ENCODE results near the gene NOS1AP. TPM values are rescaled to one million over a fixed set of nuclear protein-coding genes. Genes with fewer than 3 reads are reported as not detected.

Gene NOS1AP
- total RNA-seq, 1 experiment from 2014 or later: 2.4 TPM

DNA sequence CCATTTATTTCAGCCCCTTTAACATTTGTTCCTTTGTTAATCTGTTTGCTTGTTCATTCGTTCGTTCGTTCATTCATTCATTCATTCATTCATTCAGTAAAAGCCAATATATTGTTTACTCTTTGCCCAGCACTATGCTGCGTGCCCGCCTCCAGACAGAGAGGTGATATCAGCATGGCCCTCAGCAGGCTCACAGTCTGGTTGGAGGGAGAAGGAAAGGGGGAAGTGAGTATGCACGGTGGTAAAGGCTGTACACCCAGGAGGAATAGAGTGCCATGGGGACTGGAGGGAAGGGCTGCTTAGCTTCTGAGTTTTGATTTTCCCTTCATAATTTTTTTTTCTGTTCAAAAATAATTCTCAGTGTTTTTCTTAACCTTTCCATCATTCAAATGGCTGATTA lies 144.7 kb downstream of the NOS1AP start:
- no peak for DNase-seq (ENCODE audit: unreplicated experiment)
- Mint-ChIP-seq H3K36me3 (ENCODE audit: insufficient read depth, unreplicated experiment) (no peaks in the 10 kb centered on the region), H3K4me3 (ENCODE audit: unreplicated experiment) (no peak overlapping the region), H3K27me3 (ENCODE audit: insufficient read depth, unreplicated experiment) (no peaks in the 10 kb centered on the region), H3K4me1 (ENCODE audit: insufficient read depth, unreplicated experiment) (peaks cover 24% of the 10 kb centered on the region), H3K27ac (ENCODE audit: low read depth, unreplicated experiment) (no peak overlapping the region), H3K9me3 (ENCODE audit: unreplicated experiment) (no peaks in the 10 kb centered on the region)
- ChIA-PET CTCF (interaction anchor here (0.6 to 2.1 kb wide), 9 partner anchors 12 to 279 kb away, joined by 3 to 15 read pairs (median 3); no protein-coding TSS in a partner anchor), POLR2A (interaction anchor here (0.6 to 1.6 kb wide), 6 partner anchors 9 to 421 kb away, joined by 3 to 7 read pairs (median 4); partner anchors contain the start of gene NOS1AP)
- no TSS peak for BruUV-seq (replicated peaks)
- intact Hi-C loops (cut with micrococcal nuclease): no loop called here
- TF ChIP-seq, protein P1, sequence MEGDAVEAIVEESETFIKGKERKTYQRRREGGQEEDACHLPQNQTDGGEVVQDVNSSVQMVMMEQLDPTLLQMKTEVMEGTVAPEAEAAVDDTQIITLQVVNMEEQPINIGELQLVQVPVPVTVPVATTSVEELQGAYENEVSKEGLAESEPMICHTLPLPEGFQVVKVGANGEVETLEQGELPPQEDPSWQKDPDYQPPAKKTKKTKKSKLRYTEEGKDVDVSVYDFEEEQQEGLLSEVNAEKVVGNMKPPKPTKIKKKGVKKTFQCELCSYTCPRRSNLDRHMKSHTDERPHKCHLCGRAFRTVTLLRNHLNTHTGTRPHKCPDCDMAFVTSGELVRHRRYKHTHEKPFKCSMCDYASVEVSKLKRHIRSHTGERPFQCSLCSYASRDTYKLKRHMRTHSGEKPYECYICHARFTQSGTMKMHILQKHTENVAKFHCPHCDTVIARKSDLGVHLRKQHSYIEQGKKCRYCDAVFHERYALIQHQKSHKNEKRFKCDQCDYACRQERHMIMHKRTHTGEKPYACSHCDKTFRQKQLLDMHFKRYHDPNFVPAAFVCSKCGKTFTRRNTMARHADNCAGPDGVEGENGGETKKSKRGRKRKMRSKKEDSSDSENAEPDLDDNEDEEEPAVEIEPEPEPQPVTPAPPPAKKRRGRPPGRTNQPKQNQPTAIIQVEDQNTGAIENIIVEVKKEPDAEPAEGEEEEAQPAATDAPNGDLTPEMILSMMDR (IDR thresholded peaks at IDR 0.05; ENCODE audit: unreplicated experiment): no peak

DNA sequence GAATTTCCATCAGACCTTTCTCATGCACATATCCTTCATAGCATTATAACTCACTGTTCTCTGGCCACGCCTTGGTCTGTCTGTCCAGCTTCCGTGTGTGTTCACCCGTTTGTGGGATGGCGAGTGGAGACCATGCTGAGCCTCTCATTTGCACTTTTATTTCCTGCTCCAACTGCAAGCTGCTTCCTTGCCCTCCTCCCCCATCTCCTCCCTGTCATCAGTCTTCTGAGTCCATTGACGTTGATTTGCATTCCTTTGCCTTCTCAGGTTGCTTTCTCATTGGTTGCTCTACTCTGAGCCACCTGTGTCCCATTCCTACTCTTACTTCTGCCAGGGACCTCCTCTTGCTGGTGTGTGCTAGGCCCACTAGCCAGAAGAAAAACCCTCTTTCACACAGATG lies 146.4 kb downstream of the NOS1AP start:
- H3K4me3 Mint-ChIP-seq (ENCODE audit: unreplicated experiment): no peak overlapping the region
- CTCF ChIA-PET: interaction anchor here (2.5 kb wide), 1 partner anchor 12 kb away, joined by 5 read pairs; no protein-coding TSS in a partner anchor
- H3K27ac Mint-ChIP-seq (ENCODE audit: low read depth, unreplicated experiment): no peak overlapping the region
- no peaks in the 10 kb centered on the region for H3K9me3 Mint-ChIP-seq (ENCODE audit: unreplicated experiment)
- DNase-seq (ENCODE audit: unreplicated experiment): no peak
- no peaks in the 10 kb centered on the region for H3K27me3 Mint-ChIP-seq (ENCODE audit: insufficient read depth, unreplicated experiment)
- H3K36me3 Mint-ChIP-seq (ENCODE audit: insufficient read depth, unreplicated experiment): no peaks in the 10 kb centered on the region
- no TSS peak for BruUV-seq (replicated peaks)
- TF ChIP-seq, protein P1 (IDR thresholded peaks at IDR 0.05; ENCODE audit: unreplicated experiment): no peak
- intact Hi-C loops (cut with micrococcal nuclease): no loop called here
- POLR2A ChIA-PET: no interaction called here
- peaks cover 24% of the 10 kb centered on the region for H3K4me1 Mint-ChIP-seq (ENCODE audit: insufficient read depth, unreplicated experiment)

DNA sequence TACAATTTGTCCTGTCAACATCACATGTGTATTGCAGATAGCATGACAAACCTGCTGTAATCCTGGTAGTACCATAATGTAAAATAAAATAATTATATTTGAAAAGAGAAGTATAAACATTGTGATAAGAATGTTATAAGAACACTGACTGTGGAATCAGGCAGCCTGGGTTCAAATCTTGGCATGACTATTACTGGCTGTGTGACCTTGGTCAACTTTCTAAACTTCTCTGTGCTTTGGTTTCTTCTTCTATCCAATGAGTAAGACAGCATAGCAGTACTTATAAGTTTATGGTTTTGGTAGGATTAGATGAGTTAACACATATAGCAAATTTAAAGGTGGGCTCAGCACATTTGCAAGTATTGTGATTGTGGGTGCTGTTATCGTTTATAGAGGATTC lies 147.1 kb downstream of the NOS1AP start:
- no peak overlapping the region for H3K4me3 Mint-ChIP-seq (ENCODE audit: unreplicated experiment)
- no peak for DNase-seq (ENCODE audit: unreplicated experiment)
- intact Hi-C loops (cut with micrococcal nuclease): no loop called here
- no peaks in the 10 kb centered on the region for H3K9me3 Mint-ChIP-seq (ENCODE audit: unreplicated experiment)
- TF ChIP-seq, protein P1 (IDR thresholded peaks at IDR 0.05; ENCODE audit: unreplicated experiment): no peak
- ChIA-PET POLR2A (no interaction called here), CTCF (interaction anchor here (1.0 to 2.5 kb wide), 2 partner anchors 11 to 12 kb away, joined by 4 to 5 read pairs; no protein-coding TSS in a partner anchor)
- H3K4me1 Mint-ChIP-seq (ENCODE audit: insufficient read depth, unreplicated experiment): peaks cover 20% of the 10 kb centered on the region
- H3K36me3 Mint-ChIP-seq (ENCODE audit: insufficient read depth, unreplicated experiment): no peaks in the 10 kb centered on the region
- BruUV-seq (replicated peaks): no TSS peak
- H3K27me3 Mint-ChIP-seq (ENCODE audit: insufficient read depth, unreplicated experiment): no peaks in the 10 kb centered on the region
- no peak overlapping the region for H3K27ac Mint-ChIP-seq (ENCODE audit: low read depth, unreplicated experiment)

DNA sequence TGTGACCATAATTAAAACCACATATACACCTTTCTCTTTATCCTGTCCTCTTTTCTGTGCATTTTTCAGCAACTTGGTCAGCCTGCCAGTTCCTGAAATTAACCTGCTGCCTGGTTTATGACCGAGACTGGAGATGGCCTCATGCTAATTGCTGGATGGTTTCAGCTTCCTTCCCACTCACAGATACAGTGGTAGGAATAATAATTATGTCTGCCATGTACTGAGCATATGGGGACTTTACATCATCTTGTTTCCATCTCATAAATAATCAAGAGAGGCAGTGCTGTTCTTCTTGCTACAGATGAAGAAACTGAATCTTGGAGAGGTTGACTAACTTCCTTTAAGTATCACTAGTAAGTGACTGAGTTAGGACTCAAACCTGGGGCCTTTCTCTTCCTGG lies 148.2 kb downstream of the NOS1AP start:
- peaks cover 19% of the 10 kb centered on the region for H3K4me1 Mint-ChIP-seq (ENCODE audit: insufficient read depth, unreplicated experiment)
- TF ChIP-seq, protein P1 (IDR thresholded peaks at IDR 0.05; ENCODE audit: unreplicated experiment): no peak
- H3K27me3 Mint-ChIP-seq (ENCODE audit: insufficient read depth, unreplicated experiment): no peaks in the 10 kb centered on the region
- H3K4me3 Mint-ChIP-seq (ENCODE audit: unreplicated experiment): no peak overlapping the region
- ChIA-PET POLR2A (no interaction called here), CTCF (interaction anchor here (0.6 to 1.0 kb wide), 2 partner anchors 13 to 678 kb away, joined by 3 to 4 read pairs; no protein-coding TSS in a partner anchor)
- H3K9me3 Mint-ChIP-seq (ENCODE audit: unreplicated experiment): no peaks in the 10 kb centered on the region
- no peak for DNase-seq (ENCODE audit: unreplicated experiment)
- intact Hi-C loops (cut with micrococcal nuclease): no loop called here
- no TSS peak for BruUV-seq (replicated peaks)
- H3K36me3 Mint-ChIP-seq (ENCODE audit: insufficient read depth, unreplicated experiment): no peaks in the 10 kb centered on the region
- H3K27ac Mint-ChIP-seq (ENCODE audit: low read depth, unreplicated experiment): no peak overlapping the region
